ENCODE data around the gene C6orf62.
"Not testable (repeated sequence)": the region's sequence is repeated elsewhere in the genome, so short reads cannot be mapped to it uniquely, and the experiment has no call there.

Gene C6orf62

DNA sequence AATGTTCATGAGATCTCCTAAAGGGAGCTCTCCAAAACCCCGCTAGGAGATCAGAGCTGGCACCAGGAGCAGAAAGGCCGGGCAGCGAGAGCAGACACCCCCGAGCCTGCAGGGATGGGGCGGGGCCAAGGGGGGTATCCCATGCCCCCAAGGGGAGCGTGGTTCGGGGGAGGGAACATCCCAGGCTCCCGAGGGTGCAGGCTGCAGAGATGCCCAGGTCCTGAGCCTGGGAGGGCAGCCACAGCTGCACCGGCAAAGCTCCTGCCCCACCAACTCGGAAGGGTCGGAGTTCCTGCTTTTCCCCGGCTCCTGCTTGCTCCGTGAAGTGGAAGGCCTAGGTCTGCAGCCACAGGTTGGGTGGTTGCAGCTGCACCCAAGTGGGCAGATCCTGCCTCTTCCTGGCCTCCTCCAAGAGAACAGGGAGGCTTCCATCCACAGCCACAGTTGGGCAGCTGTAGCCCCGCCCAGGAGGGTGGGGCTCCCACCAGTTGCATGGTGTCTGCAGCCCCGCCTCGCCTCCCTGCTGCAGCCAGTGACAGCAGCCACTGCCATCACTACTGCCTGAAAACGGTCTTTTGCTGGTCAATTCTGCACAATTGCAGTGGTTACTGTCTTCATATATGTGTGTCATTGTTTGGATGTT lies 42.4 kb upstream of the C6orf62 start:
- TF ChIP-seq, protein P1, sequence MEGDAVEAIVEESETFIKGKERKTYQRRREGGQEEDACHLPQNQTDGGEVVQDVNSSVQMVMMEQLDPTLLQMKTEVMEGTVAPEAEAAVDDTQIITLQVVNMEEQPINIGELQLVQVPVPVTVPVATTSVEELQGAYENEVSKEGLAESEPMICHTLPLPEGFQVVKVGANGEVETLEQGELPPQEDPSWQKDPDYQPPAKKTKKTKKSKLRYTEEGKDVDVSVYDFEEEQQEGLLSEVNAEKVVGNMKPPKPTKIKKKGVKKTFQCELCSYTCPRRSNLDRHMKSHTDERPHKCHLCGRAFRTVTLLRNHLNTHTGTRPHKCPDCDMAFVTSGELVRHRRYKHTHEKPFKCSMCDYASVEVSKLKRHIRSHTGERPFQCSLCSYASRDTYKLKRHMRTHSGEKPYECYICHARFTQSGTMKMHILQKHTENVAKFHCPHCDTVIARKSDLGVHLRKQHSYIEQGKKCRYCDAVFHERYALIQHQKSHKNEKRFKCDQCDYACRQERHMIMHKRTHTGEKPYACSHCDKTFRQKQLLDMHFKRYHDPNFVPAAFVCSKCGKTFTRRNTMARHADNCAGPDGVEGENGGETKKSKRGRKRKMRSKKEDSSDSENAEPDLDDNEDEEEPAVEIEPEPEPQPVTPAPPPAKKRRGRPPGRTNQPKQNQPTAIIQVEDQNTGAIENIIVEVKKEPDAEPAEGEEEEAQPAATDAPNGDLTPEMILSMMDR (IDR thresholded peaks at IDR 0.05; ENCODE audit: low read length, missing control alignments): no peak
- H3K4me3 ChIP-seq (replicated peaks; ENCODE audit: low read depth, low read length): no peak overlapping the region
- DNase-seq (ENCODE audit: low read depth): no peak

DNA sequence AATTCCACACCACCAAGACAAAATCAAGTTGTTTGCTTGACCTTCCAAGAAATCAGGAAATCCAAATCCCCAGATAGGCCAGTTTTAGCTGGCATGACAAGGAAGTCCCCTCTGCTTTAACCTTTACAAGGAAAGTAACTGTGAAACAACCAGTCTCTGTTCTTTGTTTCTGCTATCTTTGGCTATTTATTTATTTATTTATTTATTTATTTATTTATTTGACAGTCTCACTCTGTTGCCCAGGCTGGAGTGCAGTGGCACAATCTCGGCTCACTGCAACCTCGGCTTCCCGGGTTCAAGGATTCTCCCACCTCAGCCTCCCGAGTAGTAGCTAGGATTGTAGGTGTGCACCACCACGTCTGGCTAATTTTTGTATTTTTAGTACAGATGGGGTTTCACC lies 41.3 kb upstream of the C6orf62 start:
- TF ChIP-seq, protein P1 (IDR thresholded peaks at IDR 0.05; ENCODE audit: low read length, missing control alignments): no peak
- H3K4me3 ChIP-seq (replicated peaks; ENCODE audit: low read depth, low read length): no peak overlapping the region
- no peak for DNase-seq (ENCODE audit: low read depth)

DNA sequence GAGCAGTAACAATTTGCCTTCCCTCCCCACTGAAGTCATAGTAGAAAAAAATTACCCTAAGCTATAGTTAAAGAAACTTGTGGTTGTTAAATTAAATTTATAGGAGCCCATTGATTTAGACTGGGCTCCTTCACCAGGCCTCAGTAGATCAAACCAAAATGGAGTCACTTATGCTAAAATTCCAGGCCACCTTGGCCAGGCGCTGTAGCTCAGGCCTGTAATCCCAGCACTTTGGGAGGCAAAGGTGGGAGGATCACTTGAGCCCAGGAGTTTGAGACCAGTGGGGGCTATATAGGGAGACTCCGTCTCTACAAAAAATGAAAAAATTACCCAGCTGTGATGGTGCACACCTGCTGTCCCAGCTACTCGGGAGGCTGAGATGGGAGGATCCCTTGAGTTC lies 40.8 kb upstream of the C6orf62 start:
- H3K4me3 ChIP-seq (replicated peaks; ENCODE audit: low read depth, low read length): no peak overlapping the region
- TF ChIP-seq, protein P1 (IDR thresholded peaks at IDR 0.05; ENCODE audit: low read length, missing control alignments): no peak
- no peak for DNase-seq (ENCODE audit: low read depth)

DNA sequence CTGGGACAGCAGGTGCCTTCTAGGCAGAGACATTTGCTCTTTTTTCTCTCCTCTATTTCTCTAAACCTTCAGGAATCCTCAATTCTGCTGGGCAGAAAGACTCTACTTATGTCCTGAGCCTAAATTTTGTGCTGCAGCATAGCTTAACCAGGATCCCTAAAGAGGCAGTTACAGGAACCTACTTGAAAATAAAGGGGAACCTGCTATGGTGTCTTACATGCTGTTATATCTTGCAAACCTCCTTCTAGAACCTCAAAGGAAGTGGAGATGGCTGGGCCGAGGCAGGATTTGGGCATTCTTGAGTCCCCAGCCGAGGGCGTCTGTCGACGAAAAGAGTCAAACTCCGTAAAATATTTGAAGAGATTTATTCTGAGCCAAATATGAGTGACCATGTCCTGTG lies 38.7 kb upstream of the C6orf62 start:
- DNase-seq (ENCODE audit: low read depth): no peak
- TF ChIP-seq, protein P1 (IDR thresholded peaks at IDR 0.05; ENCODE audit: low read length, missing control alignments): no peak
- H3K4me3 ChIP-seq (replicated peaks; ENCODE audit: low read depth, low read length): no peak overlapping the region

DNA sequence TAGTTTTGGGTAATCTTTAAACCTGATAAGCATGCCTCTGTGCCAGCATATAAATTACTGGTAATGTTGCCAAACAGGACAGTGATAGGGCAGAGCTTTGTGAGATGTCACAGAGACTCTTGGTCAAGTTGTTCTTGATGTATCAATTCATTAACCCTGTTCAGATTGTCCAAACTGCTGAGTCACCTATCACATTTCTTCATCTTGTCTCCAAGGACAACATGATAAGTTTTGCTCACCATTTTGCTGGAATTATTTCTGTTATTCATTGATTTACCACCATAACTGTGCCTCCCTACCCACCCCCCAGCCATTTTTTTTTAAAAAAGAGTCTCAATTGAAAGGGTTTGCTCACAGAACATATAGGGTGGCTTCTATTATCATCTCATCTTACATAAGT lies 36.3 kb upstream of the C6orf62 start:
- TF ChIP-seq, protein P1 (IDR thresholded peaks at IDR 0.05; ENCODE audit: low read length, missing control alignments): no peak
- no peak for DNase-seq (ENCODE audit: low read depth)
- no peak overlapping the region for H3K4me3 ChIP-seq (replicated peaks; ENCODE audit: low read depth, low read length)

DNA sequence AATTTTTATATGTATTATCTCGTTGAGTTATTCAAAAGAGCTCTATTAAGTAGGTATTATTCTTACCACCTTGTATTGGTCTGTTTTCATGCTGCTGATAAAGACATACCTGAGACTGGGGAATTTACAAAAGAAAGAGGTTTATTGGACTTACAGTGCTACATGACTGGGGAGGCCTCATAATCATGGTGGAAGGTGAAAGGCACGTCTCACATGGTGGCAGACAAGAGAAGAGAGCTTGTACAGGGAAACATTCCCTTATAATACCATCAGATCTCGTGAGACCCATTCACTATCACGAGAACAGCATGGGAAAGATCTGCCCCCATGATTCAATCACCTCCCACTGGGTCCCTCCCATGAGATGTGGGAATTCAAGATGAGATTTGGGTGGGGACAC lies 35.4 kb upstream of the C6orf62 start:
- DNase-seq (ENCODE audit: low read depth); H3K4me3 ChIP-seq (replicated peaks; ENCODE audit: low read depth, low read length): not testable (repeated sequence)

DNA sequence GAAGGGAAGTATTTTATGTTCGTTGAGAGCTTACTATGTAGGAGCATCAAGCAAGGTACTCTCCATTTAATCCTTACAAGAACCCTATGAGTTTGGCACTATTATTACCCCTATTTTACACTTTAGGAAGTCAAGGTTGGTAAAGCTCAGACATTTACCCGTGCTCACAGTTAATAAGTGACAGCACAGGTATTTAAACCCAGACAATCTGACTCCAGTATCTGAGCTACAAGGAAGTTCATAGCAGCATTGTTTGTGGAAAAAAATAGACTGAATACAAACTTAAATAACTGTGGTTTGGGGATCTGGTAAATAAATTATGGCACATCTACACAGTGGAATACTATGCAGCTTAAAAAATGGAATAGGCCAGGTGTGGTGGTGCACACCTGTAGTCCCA lies 34.6 kb upstream of the C6orf62 start:
- no peak overlapping the region for H3K4me3 ChIP-seq (replicated peaks; ENCODE audit: low read depth, low read length)
- TF ChIP-seq, protein P1 (IDR thresholded peaks at IDR 0.05; ENCODE audit: low read length, missing control alignments): no peak
- DNase-seq (ENCODE audit: low read depth): no peak

Data from fibroblast of pulmonary artery (primary cell).